T-helper 9 cell (primary cell): ENCODE data around the gene TTLL3.
A peak's percentile ranks its signal among the peaks of the same experiment; 100 is the strongest.
"Not testable (repeated sequence)": the region's sequence is repeated elsewhere in the genome, so short reads cannot be mapped to it uniquely, and the experiment has no call there.

Source experiments
- DNase-seq: peaks from one replicate; pipeline ENCODE4 v3.0.0-alpha.2; 2020

The TTLL3 gene

DNA sequence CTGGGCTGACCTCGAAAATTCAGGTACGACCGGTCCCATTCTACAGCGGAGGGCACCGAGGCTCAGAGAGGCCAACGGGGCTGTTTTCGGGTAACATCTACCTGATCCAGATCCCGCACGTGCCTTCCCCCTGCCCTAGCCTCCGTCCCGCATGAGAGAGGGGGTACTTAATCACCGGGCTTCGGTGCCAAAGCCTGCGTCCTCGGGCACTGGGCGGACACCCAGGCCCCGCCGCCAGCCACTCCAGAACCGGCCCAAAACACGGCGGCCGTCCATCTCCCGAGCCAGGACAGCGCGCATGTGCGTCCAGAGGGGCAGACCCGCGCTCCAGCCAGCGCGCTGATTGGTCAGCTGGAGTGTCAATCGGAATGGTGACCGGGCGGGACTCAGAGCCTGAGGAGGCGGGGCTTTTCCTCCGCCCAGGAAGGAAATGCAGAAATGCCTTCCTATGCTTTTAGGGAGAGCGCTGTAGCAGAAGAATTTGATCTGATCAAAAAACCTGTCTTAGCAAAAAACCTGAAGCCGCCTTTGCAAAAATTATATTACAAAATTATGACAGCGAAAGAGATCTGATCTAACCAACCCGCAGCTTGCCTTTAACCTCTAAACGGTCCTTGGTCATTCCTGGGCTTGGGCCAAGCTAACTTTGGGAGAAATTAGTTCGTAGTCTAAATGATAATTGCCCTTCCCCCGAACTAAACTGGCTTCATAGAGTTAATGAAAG lies 33.8 kb downstream of the TTLL3 start, which contains the start of gene RPUSD3:
Gene RPUSD3, minus strand, starts transcription at position 294 of the 724 bp plus-strand sequence. Its CDS starts 18 bp downstream, at position 276.
- DNase-seq, result peak; percentile 97

DNA sequence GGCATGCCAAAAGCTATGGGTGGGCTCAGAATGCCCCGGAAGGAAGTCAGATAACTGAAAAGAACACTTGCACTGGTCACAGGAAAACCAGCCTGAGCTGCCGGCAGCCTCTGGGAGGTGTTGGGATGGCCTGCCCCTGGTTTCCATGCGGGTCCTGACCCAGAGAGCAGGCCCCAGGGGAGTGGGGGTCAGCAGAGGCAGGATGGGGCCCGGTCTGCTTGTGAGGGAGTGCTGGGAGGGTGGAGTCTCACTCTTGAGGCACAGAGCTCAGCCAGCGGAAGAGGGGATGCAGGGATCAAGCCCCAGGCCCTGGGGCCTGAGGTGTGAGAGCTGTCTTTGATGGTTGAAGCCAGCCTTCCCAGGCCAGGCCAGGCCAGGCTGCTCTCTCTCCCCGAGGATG lies 36.2 kb downstream of the TTLL3 start:
- no peak for DNase-seq

DNA sequence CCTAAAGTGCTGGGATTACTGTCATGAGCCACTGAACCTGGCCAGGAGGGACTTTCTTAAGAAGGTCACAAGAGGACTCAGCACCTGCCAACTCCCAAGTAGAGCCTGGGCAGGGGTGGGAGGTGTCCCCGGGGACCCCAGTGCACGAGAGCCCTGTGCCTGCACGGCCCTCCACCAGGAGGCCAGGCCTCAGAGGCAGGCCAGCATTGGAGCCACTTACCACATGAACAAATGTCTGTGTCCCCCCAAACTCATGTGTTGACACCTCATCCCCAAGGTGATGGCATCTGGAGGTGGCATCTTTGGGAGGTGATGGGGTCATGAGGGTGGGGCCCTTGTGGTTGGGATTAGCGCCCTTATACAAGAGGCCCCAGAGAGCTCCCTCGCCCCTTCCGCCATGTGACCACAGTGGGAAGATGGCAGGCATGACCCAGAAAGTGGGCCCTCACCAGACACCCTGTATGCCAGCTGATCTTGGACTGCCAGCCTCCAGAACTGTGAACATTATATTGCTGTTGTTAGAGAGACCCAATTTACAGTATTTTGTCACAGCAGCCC lies 36.9 kb downstream of the TTLL3 start:
- DNase-seq, result no peak

DNA sequence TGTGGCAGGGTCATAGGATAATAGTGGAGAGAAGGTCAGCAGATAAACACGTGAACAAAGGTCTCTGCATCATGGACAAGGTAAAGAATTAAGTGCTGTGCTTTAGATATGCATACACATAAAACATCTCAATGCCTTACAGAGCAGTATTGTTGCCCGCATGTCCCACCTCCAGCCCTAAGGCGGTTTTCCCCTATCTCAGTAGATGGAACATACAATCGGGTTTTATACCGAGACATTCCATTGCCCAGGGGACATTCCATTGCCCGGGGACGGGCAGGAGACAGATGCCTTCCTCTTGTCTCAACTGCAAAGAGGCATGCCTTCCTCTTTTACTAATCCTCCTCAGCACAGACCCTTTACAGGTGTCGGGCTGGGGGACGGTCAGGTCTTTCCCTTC lies 37.8 kb downstream of the TTLL3 start:
- not testable (repeated sequence) for DNase-seq

DNA sequence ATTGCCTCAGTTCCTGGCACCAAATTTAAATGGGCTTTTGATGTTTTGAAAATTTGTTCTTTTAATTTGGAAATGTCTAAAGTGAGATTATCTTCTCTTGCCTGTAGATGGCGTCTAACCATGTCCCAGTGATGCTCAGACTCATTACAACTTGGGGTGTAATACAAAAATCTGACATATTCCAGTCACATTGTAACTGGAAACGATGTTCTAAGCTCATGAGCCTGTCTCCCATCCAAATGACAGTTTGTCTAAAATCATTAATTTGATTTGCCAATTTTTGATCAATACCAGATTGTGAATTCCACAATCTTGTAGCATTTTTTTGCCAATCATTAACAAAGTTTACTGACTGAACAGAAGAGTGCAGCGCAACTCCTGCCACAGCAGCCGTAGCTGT lies 38.8 kb downstream of the TTLL3 start:
- not testable (repeated sequence) for DNase-seq

DNA sequence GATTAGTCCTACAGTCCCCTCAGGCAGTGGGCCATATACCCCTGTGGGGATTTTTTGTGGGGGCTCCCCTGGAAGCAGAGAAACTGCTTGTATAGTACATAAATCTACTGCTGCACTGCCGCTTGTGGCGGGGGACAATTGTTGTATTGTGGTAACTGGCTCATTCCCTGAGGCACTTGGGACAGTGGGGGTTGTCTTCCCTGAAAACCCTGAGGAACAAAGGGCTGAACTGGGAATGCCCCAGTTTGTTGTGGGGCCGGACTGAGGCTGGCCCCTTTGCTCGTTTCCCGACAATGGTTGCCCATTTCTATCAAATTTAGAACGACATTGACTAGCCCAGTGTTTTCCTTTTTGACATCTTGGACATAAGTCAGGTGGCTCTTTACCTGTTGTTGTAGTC lies 41.3 kb downstream of the TTLL3 start:
- DNase-seq, result not testable (repeated sequence)

DNA sequence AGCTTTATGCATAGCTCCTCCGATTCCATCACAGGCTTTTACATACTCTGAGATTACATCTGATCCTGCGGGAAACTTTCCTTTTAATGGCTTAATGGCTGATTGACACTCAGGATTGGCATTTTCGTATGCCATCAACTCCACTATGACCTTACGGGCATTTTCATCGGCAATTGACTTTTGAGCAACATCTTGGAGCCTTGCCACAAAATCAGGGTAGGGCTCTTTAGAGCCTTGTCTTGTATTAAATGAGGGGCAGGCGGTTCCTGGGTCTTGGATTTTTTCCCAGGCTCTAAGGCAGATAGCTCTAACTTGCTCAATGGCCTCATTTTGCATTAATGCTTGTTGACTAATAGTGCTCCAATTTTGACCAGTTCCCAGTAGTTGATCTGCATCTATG lies 41.9 kb downstream of the TTLL3 start:
- DNase-seq, result not testable (repeated sequence)

DNA sequence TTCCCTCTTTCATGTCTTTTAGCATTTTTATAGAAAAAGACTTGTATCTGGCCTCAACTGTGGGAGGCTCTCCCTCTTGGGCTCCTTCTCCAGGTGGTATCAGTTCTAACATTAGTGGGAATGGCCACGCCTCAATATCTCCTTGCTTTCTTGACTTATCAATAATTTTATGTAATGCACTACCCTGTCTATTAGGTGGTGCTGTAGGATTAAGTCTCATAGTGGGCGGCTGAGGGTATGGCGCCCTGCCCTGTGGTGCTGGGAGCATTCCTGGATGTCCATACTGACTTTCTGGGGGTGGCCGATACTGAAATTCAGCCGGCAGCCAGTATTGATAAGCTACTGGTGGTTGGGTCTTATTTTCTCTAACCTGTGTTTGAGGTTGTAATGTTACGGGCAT lies 42.5 kb downstream of the TTLL3 start:
- no peak for DNase-seq

DNA sequence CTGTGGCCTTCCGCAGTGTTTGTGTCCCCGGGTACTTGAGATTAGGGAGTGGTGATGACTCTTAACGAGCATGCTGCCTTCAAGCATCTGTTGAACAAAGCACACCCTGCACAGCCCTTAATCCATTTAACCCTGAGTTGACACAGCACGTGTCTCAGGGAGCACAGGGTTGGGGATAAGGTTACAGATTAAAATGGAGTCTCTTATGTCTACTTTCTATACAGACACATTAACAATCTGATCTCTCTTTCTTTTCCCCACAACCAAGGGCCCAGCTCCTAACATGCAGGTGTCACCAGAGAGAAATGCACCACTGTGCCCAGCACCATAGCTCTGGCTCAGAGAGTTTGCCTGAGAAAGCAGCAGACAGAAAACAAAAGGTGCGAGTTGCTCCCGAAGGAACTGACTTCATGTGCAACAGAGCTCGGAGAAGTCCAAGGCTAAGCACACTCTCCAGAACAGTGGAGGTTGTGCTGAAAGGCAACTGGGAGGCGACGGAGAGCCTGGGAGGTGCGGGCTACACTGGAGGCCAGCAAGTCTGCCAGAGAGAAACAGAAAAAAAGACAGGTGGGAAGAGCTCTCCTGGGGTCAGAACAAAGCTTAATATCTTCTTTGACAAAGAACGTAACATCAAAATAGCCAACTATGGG lies 44.4 kb downstream of the TTLL3 start:
- DNase-seq, result not testable (repeated sequence)

DNA sequence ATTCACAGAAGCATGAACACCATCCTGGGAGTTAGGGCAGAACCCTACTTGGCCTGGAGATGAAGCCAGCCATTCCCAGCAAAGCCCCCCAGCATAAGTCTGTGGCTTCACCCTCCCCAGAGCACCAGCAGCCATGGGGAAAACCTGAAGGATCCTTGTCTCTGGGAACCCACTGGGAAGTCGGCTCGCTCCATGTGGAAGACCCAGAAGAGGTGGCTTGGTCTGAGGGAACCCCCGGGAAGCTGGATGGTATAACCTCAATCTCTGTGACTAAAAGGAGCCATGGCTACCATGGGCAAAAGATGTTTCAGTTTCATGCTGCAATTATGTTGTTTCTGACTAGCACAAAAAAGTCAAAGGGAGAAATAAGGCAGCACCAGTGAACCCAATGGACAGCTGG lies 45.5 kb downstream of the TTLL3 start:
- DNase-seq, result no peak

DNA sequence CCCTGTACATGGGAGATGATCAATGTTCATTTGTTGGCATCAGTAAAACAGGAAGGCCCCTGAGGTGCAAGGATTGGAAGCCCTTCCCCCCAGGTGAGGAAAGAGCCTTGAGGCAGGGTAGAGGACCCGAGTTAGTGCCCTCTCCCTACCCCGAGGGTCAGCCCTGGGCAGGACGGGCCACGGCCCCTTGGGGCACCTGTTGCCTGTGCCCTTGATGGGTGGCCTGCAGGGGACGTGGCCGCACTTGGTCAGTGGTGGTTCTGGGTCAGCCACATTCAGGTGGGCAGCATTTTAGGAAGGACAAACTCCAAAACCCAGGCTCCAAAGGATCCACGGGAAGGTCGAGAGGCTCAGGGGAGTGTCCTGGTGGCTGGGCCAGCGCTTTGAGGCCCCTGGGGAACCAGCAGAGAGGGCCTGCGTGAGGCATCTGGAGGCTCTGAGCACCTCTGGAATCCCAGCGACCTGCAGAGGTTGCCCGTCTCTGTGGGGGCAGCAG lies 49.5 kb downstream of the TTLL3 start:
- DNase-seq, result no peak

DNA sequence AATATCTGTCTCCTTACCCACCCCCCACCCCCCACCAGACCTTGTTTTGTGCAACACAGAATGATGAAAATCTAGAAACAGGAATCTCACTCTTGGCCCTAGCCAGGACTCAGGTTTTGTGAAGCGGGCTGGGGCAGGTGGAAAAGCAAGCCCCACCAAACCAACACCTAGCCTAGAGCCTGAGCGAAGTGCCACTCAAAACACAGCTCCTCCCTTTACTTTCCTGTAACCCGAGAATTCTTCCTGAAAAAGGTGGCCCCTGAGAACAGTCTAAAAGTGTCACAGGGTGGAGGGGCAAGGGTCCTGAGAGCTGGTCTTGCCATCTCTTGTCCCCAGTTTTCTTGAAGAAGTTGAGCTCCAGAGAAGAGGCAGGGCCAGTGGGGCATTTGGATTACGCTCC lies 51.1 kb downstream of the TTLL3 start:
- DNase-seq, result no peak

DNA sequence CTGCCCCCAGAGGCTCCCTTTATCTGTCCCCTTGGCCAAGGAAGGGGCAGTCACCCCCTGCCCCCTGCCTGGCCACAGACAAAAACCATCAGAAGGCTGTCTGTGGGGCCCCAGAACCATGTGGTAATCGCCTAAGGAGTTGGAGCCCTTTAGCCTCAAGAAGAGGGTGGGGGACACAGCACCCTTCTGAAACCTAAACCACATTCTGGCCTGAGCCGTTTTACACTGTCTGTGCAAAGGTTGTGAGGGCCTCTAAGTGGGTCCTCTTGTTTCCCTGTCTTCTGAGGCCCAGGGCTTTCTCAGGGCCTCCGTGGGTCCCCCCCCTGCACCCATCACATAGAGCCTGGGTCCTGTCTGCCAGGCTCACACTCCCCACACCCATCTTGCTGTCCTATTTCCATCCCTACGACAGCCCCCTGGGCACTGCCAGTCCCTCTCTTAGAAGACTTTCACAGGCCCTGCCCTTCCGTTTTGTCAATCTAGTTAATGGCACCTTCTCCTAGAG lies 51.6 kb downstream of the TTLL3 start:
- DNase-seq, result no peak

DNA sequence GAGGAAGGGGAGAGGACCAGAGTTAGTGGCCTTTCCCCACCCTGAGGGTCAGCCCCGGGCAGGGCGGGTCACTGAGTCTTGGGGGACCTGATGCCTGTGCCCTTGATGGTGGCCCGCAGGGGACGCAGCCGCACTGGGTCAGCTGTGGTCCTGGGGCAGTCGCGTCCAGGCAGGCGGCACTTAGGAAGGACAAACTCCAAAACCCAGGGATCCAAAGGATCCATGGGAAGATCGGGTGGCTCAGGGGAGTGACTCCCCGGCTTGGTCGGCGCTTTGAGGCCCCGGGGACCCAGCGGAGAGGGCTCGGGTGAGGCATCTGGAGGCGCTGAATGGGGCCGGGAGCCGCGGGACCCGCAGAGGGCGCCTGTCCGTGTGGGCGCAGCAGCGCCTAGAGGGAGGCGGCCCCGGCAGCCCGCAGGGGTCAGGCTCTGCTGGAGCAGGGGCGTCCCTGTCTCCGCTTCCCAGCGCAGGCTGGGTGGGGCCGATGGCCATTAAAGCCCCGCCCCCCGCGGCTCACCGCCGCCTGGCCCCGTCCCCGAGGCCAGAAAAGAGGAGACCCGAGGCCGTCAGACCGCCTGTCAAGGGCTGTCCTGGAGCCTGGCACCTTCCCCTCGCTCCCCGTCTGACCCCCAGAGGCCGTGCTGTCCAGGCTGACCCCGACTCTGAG lies 52.5 kb downstream of the TTLL3 start:
- no peak for DNase-seq

DNA sequence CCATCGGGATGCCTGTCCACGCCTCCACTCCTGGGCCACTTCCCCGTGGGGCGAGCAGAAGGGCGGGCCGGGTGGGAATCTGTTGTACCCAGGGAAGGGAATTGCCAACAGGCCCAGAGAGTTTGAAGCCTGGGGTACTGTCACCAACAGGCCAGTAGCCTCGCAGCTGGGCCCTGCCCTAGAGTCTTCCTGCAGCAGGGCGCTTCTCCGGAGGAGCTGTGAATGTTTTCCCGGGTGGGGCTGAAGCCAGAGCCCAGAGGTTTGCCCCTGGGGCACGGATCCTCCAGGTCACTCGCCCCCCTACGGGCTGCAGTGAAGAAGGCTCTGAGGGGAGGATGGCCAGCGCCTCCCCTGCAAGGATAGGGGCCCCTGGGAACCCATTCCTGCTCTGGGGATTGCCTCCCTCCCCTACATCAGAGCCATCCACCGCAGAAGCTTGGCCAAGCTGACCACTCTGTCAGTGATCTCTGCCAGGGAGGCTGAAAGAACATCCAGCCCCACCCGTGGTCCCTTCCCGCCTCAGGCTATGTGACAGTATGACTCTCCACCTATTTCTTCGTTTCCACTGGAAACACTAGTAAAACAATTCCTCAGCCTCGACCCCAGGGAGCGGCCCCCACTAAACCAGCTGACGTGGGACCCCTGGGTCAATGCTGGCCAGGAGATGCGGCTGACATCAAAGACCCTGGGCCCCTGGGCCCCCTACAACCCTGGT lies 53.2 kb downstream of the TTLL3 start:
- no peak for DNase-seq

DNA sequence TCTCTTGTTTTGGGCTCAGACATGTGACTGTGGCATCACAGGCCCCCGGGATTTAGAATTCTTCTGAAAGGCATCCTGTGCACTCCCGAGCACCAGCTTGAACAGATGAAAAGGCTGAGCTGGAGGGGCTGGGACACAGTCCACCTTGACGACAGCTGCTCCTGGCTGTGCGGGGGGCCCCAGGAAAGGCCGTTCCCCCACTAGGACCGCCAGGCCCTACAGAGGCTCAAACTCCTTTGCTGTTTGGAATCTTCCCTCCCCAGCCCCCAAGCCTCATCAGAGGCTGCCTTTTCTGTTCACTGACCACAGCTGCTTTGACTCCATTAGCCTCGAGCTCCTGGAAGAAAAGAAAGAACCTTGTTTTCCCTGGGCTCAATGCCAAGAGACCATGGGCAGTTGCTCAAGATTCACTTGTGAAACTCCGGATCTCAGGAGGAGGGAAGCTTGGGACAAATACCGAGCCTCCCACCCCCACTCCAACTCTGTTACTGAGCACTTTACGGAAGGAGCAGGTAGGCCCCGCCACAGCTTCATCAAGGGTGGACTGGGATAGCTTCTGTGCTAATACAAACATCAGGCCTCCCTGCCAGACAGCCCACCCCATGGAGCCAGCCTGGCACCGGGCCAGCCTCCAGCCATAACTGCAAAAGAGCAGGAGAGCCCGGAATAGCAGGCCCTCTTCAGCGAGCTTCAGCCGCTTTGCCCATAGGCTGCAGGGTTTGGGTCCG lies 54.3 kb downstream of the TTLL3 start:
- no peak for DNase-seq

DNA sequence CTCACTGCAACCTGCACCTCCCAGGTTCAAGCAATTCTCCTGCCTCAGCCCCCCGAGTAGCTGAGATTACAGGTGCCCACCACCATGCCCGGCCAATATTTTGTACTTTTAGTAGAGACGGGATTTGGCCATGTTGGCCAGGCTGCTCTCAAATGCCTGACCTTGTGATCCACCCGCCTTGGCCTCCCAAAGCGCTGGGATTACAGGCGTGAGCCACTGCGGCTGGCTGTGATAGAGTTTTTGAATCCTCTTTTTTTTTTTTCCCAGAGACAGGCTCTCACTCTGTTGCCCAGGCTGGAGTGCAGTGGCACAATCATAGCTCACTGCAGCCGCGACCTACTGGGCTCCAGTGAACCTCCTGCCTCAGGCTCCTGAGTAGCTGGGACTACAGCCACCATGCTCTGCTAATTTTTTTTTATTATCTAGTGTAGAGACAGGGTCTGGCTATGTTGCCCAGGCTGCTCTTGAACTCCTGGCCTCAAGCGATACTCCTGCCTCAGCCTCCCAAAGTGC lies 55.1 kb downstream of the TTLL3 start:
- DNase-seq, result not testable (repeated sequence)

DNA sequence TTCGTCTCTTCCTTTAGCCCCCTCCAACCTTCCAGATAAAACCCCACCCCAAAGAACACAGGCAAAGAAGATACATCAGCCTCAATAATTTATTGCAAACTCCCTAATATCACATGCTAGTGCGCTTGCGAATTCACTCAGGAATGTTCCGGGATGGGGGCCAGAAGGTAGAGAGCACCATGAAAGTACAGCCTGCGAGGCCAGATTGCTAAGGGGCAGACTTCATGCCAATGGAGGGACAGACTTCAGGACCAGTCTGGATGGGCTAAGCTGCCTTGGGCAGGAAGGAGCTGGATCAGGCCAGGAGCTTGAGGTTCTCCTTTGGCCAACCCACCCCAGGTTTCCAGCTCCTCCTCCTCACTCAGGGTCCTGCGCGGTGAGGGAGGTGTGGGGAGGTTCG lies 56.6 kb downstream of the TTLL3 start:
- DNase-seq, result no peak

DNA sequence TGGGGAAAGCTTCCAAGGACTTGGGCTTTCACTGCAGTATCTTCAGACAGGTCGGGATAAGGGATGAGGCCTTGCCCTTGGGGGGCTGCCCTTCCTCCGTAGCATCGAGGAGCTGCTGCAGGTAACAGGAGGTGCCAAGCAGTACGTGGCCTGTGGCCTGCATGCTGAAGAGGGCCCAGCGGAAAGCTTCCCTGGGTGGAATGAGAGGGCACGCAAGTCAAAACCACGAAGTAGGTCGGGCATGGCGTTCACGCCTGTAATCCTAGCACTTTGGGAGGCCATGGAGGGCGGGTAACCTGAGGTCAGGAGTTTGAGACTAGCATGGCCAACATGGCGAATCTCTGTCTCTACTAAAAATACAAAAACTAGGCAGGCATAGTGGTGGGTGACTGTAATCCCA lies 57.0 kb downstream of the TTLL3 start:
- DNase-seq, result no peak

DNA sequence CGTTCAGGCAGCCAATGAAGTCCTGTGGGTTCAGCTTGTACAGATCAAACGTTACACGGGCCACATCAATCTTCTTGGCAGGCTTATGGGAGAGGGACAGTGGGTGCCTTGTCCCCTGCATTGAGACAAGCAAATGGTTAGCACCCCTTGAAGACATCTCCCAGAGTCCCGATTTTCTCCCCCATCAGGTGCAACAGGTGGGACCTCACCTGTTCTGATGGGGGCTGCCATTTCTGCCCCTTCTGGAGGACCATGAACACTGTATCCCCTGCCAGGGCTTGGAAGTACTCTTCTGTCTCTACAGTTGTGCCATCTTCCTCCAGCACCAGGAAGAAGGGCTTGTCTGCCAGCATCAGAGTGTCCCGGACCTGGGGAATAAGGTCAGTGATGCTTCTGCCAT lies 59.9 kb downstream of the TTLL3 start:
- DNase-seq, result no peak

DNA sequence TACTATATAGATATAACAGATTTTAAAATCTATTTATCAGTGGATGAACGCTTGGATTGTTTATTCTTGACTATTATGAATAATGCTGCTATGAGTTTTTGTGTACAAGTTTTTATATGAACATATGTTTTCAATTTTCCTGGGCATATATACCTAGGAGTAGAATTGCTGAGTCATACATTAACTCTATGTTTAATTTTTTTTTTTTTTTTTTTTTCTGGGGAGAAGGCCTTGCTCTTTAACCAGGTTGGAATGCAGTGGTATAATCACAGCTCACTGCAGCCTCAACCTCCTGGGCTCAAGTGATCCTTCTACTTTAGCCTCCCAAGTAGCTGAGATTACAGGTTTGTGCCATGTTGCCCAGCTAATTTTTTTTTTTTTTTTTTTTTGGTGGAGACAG lies 60.9 kb downstream of the TTLL3 start:
- no peak for DNase-seq

DNA sequence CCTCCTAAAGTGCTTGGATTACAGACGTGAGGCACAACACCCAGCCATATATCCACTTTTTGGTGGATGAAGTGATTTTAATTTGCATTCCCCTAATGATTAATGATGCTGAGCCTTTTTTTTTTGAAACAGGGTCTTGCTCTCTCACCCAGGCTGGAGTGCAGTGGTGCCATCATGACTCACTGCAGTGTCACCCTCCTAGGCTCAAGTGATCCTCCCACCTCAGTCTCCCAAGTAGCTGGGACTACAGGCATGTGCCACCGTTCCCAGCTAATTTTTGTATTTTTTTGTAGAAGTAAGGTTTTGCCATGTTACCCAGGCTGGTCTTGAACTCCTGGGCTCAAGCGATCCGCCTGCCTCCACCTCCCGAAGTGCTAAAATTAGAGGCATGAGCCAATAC lies 62.0 kb downstream of the TTLL3 start:
- DNase-seq, result not testable (repeated sequence)
